ENCODE data around the gene TOMM70.
"Not testable (repeated sequence)": the region's sequence is repeated elsewhere in the genome, so short reads cannot be mapped to it uniquely, and the experiment has no call there.

TOMM70 gene

DNA sequence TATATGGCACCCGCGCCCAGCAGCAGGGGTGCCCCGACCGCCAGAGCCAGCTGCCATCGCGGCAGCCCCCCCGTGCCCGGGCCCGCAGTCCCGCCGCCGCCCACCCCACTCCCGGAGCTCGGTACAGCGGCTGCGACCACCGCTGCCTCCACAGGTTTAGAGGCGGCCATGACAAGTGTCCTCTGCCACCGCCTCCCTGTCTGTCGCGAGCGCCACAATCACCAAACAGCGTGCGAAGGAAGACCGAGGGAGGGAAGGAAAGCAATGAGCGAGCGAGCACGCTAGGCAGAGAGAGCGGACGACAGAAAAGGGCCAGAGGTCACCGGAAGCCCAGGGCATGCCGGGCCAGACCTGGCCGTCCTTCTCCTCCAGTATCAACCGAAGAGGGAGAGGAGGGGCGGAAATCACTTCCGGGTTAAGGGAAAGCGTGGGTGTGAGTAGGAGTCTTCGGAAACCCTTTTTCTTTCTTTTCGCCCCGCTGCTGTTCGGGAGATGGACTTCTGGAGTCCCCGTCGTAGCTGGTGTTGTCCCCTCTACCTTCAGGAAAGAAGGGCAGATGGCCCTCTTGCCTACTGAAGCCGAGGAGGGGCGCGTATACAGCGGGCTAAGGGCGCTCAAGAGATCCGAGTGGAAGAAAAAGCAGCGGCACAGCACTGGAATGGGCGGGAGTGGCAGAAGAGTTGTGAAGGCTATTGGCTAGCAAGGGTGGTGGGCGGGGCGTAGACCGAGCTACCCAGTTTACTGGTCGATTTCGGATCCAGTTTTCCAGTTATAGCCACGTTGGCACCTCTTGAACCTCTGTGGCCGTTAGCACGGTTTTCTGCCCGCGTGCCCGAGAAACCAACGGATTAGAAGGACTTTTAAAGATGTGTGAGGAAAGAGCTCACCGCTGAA, at the start of gene TOMM70, which contains the start of gene LNP1:
Gene TOMM70, minus strand, starts transcription at position 310 of the 894 bp plus-strand sequence. Its CDS starts 140 bp downstream, at position 170.
Gene LNP1, plus strand, starts transcription at position 760 of the 894 bp plus-strand sequence. CDS start 28,191 bp downstream, outside the sequence.
- DNase-seq: peak; percentile 97

DNA sequence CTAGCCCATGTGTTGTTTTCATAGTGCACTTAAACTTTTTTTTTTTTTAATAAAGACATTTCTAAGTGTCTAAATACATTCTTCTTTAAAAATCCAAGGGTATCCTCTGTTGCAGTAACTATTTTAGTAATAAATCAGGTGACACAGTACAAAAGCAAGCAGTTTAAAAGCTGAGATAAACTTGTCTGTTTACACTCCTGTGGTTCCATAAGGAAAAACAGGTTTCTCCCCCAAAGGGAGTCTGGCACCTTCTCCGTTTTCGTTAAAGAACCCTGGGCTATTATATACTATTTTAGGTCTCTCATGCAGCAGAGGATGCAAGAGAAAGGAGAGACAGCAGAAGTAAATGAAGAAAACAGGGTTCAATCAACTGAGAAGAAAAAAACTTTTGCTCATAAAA, 48.3 kb upstream of the TOMM70 start:
- DNase-seq: no peak

DNA sequence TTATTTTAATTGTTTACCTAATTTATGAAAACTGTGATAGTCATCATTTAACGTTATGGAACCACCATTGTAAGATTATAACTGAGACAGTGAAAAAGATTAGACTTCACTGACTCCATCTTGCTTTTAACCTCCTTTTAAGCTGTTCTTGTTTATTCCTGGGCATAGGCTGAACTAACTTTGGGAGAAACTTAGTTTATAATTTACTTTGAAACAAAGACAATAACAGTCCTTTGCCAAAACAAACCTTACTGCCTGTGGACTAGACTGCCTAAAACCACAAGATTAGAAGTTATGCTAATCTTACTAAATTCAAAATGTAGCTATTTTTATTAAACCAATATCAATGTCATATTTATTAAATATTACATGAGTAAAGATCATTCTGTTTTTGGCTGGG, 47.2 kb upstream of the TOMM70 start:
- no peak for DNase-seq

DNA sequence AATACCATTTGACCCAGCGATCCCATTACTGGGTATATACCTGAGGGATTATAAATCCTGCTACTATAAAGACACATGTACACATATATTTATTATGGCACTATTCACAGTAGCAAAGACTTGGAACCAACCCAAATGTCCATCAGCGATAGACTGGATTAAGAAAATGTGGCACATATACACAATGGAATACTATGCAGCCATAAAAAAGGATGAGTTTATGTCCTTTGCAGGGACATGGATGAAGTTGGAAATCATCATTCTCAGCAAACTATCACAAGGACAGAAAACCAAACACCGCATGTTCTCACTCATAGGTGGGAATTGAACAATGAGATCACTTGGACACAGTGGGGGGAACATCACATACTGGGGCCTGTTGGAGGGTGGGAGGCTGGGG, 46.2 kb upstream of the TOMM70 start:
- not testable (repeated sequence) for DNase-seq

DNA sequence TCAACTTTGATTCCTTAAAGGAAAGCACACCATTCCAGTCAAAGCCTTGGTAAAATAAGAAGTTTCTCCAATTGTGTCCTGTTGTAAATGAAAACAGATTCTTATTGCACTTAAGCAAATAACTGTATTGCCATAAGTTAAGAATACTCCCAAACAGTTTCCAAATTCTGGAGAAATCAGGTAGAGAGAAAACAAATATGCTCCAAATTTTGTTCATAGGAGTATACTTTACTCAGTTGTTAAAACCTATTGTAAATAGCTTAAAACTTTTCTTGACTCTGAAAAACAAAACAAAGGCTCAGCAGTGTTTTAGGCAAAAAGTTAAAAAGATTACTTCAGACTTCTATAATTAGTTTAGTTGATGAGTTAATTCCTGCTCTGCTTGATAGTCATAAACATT, 42.8 kb upstream of the TOMM70 start:
- DNase-seq: no peak

DNA sequence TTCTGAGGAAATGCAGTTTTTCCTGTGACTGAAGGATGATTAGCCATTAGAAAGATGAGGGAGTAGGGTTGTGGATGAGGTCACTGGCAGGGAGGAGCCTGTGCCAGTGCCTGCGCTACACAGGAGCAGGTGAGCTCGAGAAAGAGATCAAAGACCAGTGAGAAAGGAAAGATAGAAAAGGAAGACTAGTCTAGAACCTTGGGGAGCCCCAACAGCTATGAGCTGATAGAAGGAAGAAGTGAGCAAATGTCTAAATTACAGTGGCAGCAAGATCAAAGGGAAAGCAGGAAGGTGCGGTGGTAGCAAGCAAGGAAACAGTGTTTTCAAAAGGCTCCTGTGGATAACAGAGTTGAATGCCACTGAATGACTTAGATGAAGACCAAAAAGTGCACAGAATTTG, 40.0 kb upstream of the TOMM70 start:
- DNase-seq: no peak

DNA sequence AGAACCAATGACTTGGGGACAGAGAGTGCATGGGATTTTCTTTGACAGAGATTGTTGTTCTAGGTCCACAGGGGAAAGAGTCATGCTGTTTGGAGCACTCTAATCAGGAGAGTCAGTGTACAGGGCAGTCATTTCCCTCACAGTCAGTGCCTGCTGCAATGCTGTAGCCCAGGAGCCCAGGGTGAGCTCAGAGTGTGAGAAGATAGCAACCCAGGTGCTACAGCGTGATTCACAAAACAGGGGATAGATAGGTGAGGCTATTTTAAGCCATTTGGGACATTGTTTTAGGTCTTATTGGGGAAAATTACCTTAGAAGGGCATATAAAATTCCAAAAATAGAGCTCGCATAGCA, 37.7 kb upstream of the TOMM70 start:
- no peak for DNase-seq

DNA sequence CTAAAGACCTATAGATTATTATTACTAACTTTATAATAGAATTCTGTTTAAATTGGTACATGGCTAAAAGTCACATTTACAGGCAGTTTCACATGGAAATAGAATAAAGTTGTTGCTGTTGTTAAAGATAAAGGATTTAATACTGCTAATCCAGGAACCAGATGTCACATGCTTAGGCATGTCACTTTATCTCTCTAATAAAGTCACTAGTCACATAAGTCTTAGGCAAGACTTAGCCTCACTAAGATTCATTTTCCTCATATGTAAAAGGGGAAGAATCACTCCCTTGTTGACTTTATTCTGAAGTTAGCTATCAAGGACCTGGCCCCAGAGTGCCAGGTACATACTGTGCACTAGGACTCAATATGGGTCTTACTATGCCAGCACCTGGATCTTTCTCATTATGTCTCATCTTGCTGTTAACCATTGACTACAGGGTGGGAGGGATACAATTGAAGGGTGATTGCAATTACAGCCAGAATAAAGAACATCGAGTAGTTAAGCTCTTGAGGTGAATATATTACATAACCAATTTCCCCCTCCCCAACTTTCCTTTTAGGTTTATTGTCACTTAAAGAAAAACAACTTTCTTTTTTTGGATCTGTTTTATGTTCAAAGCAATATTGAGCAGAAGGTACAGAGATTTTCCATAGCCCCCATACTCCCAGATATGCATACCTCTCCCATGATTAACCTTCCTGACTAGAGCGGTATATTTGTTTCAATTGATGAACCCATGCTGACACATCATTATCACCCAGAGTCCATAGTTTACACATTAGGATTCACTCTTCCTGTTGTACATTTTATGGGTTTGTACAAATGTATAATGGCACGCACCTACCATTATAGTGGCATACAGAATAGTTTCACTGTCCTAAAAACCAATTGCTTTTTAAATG, 37.1 kb upstream of the TOMM70 start:
- DNase-seq: no peak

DNA sequence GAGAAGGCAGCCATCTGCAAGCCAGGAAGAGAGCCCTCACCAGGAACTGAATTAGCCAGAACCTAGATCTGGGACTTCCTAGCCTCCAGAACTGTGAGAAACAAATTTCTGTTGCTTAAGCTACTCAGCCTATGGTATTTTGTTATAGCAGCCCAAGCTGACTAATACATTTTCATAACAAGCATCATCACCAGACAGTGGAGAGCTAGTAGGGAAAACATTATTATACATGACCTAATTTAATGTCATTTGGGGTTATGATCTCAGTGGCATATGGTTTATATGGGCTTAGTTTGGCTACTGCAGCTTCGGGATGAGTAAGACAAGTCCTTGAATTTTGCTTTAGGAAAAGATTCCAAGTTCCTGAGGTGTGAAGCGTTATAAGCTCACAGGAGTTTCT, 36.1 kb upstream of the TOMM70 start:
- DNase-seq: no peak

DNA sequence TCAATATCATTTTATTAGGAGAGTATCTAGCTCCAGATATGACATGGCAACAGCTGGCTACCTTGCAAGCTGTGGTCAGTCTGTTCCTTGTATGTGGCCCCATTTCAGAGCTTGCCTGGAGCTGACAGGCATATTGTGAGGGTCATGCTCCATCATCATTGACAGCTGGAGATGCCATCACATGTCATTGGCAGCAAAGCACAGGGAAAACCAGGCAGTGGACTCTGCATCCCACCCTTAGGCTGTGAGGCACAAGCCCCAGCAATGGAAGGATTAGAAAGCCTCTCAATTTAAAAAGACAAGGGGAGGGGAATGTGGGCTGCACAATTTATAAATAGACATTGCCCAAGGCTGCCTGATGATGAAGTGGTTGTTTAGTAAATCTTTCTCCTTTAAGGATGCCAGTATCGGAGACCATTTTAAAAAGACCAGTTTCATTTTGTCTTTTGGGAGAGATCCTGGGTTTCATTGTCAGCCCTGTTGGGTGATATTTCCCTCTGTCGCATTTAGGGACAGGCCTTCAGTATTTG, 28.4 kb upstream of the TOMM70 start:
- no peak for DNase-seq

DNA sequence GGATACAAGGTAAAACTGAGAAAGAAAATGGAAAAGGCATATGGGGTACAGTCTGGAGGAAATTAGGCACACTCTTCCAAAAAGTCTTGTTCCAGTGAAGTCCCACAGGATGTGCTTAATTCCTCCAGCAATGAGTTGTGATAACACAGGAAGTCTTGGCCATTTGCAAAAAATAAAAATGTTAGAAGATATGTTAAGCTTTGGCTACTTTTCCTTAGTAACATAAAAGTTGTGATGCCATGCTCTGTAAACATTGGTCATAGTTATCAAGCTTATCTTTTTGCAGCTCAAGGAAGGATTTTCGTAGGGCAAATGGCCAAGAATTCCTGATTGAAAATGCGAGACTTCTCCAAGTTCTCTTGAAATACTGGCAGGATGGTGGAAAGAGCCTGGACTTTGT, 26.8 kb upstream of the TOMM70 start:
- no peak for DNase-seq

DNA sequence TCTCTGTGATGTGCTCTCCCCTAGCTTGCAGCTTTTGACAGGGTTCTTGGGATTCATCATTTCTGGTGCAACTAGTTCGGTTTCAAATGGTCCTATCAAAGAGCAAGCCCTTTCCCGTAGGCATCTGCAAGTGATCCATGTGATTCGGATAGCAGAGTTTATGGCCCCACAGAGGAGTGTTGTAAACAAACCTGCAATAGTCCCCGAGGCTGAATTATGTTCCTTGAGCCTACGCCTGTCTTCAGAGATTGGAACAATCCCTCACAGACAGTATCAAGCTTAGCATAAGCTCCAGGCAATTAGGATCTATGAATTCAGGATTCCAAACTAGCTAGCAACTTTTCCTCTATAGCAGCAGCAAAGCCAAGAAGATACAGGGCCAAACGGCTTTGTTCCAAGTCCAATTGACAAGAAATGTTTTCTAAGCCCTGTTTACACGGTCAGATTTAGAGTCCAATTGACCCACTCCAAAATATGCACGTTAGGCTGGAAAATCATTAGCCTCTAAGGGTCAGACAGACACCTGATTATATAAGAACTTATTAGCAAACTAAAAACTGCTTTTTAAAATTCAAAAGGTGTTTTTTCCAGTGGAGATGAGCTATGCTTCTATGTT, 25.3 kb upstream of the TOMM70 start:
- no peak for DNase-seq

DNA sequence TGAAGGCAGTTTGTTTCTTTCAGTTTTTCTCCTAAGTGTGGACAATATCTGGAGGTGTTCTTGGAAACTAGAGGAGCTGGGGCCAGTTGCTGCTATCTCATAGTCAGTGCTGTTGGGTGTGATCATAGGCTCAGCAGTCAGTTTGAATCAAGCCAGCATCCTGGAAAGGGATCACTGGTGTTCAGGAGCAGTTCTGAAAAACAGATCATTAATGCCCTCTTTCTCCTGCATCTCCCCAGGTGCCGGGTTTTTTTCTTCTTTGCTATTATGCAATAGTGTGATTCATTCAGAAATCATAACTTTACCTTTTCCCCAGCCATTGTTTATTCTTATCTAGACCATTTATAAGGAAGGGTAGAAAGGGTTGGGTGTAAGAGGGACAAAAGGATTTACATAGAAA, 24.4 kb upstream of the TOMM70 start:
- no peak for DNase-seq

DNA sequence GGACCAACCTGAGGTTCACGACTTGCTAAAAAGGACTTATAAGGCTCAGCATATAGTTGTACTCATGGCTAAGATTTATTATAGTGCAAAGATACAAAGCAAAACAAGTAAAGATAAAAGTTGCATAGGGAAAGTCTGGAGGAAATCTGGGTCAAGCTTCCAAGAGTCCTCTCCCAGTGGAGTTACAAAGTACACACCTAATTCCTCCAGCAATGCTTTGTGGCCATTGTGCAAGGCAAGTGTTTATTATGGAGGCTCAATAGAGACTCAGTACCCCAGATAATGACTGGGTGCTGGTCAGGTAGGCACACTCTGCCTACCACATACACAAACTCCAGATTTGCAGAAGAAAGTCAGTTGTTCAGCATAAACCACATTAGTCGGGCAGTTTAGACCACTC, 23.4 kb upstream of the TOMM70 start:
- DNase-seq: no peak

DNA sequence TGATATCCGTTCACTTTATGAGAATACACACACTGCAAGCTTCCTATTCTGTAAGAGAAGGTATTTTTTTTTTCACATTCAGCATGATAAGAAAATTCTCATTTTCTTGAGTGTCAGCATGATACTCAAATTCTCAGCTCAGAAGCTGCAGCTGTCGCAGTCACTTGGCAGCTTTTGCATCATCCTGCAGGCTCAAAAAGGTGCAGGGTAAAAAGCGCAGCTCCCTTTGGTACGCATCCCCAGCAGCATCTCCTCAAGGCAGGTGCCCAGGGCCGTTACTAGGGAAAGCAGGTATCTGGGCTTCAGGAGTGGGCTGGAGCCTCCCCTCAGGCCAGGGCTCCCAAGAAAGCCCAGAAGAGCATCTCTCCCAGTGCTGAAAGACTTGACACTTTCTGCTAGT, 22.7 kb upstream of the TOMM70 start:
- DNase-seq: no peak

DNA sequence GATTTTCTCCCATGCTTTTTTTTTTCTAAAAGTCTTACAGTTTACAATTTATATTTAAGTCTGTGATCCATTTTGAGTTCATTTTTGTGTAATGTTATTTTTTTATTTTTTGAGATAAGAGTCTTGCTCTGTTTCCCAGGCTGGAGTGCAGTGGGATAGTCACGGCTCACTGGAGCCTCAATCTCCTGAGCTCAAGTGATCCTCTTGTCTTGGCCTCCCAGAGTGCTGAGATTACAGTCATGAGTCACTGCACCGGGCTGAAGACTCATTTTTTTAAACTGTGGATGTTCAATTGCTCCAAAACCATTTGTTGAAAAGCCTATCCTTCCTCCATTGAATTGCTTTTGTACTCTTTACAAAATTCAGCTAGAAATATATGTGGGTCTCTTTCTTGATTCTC, 20.0 kb upstream of the TOMM70 start:
- no peak for DNase-seq

DNA sequence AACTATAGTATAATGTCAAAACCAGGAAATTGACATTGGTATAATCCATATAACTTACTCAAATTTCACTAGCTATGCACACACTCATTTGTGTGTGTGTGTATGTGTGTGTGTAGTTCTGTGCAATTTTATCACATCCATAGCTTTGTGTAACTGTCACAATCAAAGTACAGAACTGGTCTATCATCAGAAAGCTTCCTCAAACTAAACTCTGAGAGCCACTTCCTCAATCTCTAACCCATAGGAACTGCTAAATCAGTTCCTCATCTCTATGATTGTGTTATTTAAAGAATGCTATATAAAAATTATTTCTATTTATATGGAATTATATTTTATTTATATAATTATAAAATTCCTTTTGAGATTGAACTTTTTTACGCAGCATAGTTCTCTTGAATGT, 18.5 kb upstream of the TOMM70 start:
- no peak for DNase-seq

DNA sequence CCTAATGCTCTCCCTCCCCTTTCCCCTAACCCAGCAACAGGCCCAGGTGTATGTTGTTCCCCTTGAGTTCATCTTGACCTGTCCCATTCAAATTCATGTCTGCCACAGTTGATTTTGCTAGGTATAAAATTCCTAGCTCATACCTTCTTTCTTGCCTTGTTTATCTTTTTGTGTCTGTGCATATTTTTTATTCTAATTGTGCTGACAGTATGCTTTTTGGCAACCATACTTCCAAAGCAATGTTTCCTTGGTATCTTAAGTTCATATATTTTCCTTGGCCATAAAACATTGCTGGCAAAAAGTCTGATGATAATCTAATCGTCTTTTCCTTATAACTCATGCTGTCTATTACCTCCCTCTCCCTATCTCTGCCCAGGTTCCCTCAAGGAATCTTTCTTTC, 16.0 kb upstream of the TOMM70 start:
- no peak for DNase-seq

DNA sequence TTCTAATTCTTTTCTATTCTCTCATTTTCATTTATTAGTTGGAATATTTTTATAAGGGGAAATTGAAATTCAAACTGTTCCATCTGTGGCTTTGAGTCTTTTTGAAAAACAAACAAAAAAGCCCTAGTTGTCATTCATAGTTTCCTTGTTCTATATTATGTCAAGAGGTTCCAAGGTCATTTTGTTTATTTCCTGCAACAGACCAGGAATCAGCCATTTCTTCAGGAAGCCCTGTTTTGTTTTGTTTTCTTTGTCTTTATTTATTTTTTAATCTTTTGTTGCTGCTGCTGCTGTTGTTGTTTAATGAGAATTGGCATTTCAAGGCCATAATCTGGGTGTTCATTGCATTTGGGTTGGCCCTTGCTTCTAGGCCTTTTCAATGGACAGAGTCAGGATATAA, 15.3 kb upstream of the TOMM70 start:
- no peak for DNase-seq

DNA sequence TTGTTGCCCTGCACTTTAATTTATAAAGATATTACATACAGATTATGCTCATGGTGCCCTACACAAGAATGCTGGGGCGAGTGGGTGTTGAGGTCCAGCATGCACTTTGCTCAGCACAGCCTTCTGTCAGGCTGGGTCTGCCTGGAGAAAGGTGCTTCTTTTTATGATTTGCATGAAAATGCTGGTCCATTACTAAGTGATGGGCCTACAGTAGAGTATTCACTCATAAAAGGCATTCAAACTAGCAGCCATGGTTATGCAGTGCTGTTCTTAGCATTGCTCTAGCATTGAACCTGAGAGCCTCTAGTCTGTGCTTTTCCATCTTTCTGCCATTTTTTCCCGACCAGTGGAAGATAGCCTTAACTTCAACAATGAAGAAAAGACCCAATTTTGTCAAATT, 12.7 kb upstream of the TOMM70 start:
- no peak for DNase-seq

DNA sequence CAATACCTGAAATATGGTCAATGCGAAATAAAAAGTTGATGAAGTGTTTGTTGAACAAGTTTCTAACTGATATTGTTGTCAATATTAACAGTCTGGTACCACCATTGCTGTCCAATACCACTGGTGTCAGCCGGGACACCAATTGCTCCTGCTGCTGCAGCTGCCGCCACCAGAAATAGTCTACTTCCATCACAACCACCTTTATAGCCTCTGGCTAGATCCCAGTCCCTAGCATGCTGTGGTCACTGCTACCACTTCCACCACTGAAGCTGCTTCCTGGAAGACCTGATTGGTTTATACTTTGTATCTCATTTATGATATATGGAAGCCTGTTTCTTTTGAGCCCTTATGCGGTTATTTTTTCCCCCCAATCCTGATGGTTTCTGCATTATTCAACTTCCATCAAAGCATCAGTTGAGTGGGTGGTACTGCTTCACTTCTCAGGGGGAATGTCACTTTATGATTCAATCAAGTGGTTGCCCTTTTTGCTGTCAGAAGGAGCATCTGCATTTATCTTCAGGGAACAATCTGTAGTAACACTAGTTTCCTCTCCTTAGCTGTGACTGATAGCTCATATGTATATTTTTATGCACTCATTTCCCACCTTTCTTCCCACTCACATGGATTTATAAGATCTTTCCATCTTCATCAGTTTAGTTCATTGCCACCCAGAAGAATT, 12.2 kb upstream of the TOMM70 start:
- DNase-seq: no peak
